GM19240 (cell line): Measurements from ENCODE around the gene UFC1.
"Not testable (repeated sequence)": the region's sequence is repeated elsewhere in the genome, so short reads cannot be mapped to it uniquely, and the experiment has no call there.

ENCODE experiments used
- DNase-seq: peaks from one replicate; pipeline ENCODE4 v3.0.0; 2011; ENCODE audit warnings: low spot score; ENCODE audit not compliant: insufficient read length

The UFC1 gene

GRCh38 chr1:161153682-161154337 is at the start of gene UFC1:
UFC1 (plus strand) TSS chr1:161153978; CDS start chr1:161153998, 20 bp downstream.
- peak; percentile 81 for DNase-seq

- no peak for DNase-seq
These were observed 47.3 kb upstream of the UFC1 start for GRCh38 chr1:161106431-161106830.

- no peak for DNase-seq
These were observed 42.7 kb upstream of the UFC1 start for GRCh38 chr1:161111117-161111516.

GRCh38 chr1:161111527-161111926 is 42.3 kb upstream of the UFC1 start:
- no peak for DNase-seq

- no peak for DNase-seq
These were observed 39.9 kb upstream of the UFC1 start for GRCh38 chr1:161113915-161114314.

GRCh38 chr1:161114556-161114955 is 39.2 kb upstream of the UFC1 start:
- DNase-seq, result no peak

- DNase-seq, result no peak
These were observed 38.6 kb upstream of the UFC1 start for GRCh38 chr1:161115132-161115711.

- not testable (repeated sequence) for DNase-seq
These were observed 37.8 kb upstream of the UFC1 start for GRCh38 chr1:161115961-161116360.

GRCh38 chr1:161117759-161118581 is 35.8 kb upstream of the UFC1 start, which contains the start of the genes NIT1 and PFDN2:
NIT1 (plus strand) TSS chr1:161118105; CDS start chr1:161118177, 72 bp downstream.
PFDN2 (minus strand) TSS chr1:161118037; CDS start chr1:161118026, 11 bp downstream.
- peak; percentile 76 for DNase-seq

- DNase-seq, result no peak
These were observed 34.5 kb upstream of the UFC1 start for GRCh38 chr1:161119092-161119903.

GRCh38 chr1:161121042-161121650 is 32.6 kb upstream of the UFC1 start:
- no peak for DNase-seq

- no peak for DNase-seq
These were observed 31.9 kb upstream of the UFC1 start for GRCh38 chr1:161121834-161122233.

- DNase-seq, result no peak
These were observed 30.8 kb upstream of the UFC1 start for GRCh38 chr1:161122967-161123366.

GRCh38 chr1:161127649-161128048 is 26.1 kb upstream of the UFC1 start:
- no peak for DNase-seq

- DNase-seq, result no peak
These were observed 25.0 kb upstream of the UFC1 start for GRCh38 chr1:161128591-161129420.

- DNase-seq, result no peak
These were observed 23.5 kb upstream of the UFC1 start for GRCh38 chr1:161130266-161130665.

GRCh38 chr1:161131523-161132409 is 22.0 kb upstream of the UFC1 start:
- no peak for DNase-seq

- peak; percentile 87 for DNase-seq
These were observed 21.2 kb upstream of the UFC1 start, which contains the start of gene DEDD for GRCh38 chr1:161132410-161133219. DEDD (minus strand) TSS chr1:161132667; CDS start chr1:161124462, 8,205 bp downstream.
